HepG2 (cell line): ENCODE results near the gene RANBP3. TPM values are rescaled to one million over a fixed set of nuclear protein-coding genes. Genes with fewer than 3 reads are reported as not detected.

Experiments
- ARHGAP35 ChIP-seq: sonication (generic); formaldehyde crosslinking; IDR thresholded peaks from 2 replicates; pipeline ENCODE4 v1.9.0; 2022; ENCODE audit warnings: mild to moderate bottlenecking, inconsistent platforms, moderate library complexity, missing genetic modification reagents, borderline replicate concordance
- BATF2 ChIP-seq: sonication (generic); formaldehyde crosslinking; IDR thresholded peaks from 2 replicates; pipeline ENCODE4 v1.8.0; 2022; ENCODE audit warnings: mild to moderate bottlenecking, missing genetic modification reagents, moderate library complexity
- BCL3 ChIP-seq: sonication (generic); formaldehyde crosslinking; IDR thresholded peaks from 2 replicates; pipeline ENCODE4 v1.5.1; 2020; ENCODE audit warnings: mild to moderate bottlenecking, missing genetic modification reagents, moderate library complexity
- DRAP1 ChIP-seq: IDR thresholded peaks from 2 replicates; pipeline ENCODE4 v1.6.1; 2016; ENCODE audit warnings: missing genetic modification reagents, missing compliant biosample characterization
- GATAD1 ChIP-seq: IDR thresholded peaks from 2 replicates; pipeline ENCODE4 v1.6.1; 2016; ENCODE audit warnings: missing genetic modification reagents, missing compliant biosample characterization
- GATAD2A ChIP-seq: IDR thresholded peaks from 2 replicates; pipeline ENCODE4 v1.6.1; 2016
- HNF1A ChIP-seq, 2 experiments: sonication (generic) in 1 of 2; formaldehyde crosslinking in 1 of 2; IDR thresholded peaks; 2 replicates each; pipeline versions ENCODE4 v1.4.0 to v1.6.1; 2016 to 2020; ENCODE audit warnings: borderline replicate concordance in 1 of 2, low read depth in 1 of 2, mild to moderate bottlenecking in 1 of 2, missing genetic modification reagents in 1 of 2
- KDM2A ChIP-seq: sonication (generic); formaldehyde crosslinking; IDR thresholded peaks from 2 replicates; pipeline ENCODE4 v1.4.0; 2020; ENCODE audit warnings: low read depth, missing genetic modification reagents, borderline replicate concordance
- KLF9 ChIP-seq: IDR thresholded peaks from 2 replicates; pipeline ENCODE4 v1.6.1; 2016; ENCODE audit warnings: low read depth
- MNT ChIP-seq: fragments of 450-650 bp; IDR thresholded peaks from 2 replicates; pipeline ENCODE4 v1.6.1; 2016
- MYC ChIP-seq: sonication (generic); formaldehyde crosslinking; IDR thresholded peaks from 2 replicates; pipeline ENCODE4 v1.9.0; 2021; ENCODE audit warnings: missing genetic modification reagents, borderline replicate concordance
- POLR2G ChIP-seq: fragments of 200-400 bp; formaldehyde crosslinking; IDR thresholded peaks from 2 replicates; pipeline ENCODE4 v1.6.1; 2018; ENCODE audit warnings: mild to moderate bottlenecking, low read depth, low read length, moderate library complexity
- ZBTB26 ChIP-seq: IDR thresholded peaks from 2 replicates; pipeline ENCODE4 v1.6.1; 2016; ENCODE audit warnings: missing compliant biosample characterization, missing genetic modification reagents, borderline replicate concordance
- ZFP36L2 ChIP-seq: sonication (generic); formaldehyde crosslinking; IDR thresholded peaks from 2 replicates; pipeline ENCODE4 v1.4.0; 2020; ENCODE audit warnings: missing genetic modification reagents
- ZNF557 ChIP-seq: sonication (generic); formaldehyde crosslinking; IDR thresholded peaks from 2 replicates; pipeline ENCODE4 v1.4.0; 2020; ENCODE audit warnings: missing genetic modification reagents
- ZNF580 ChIP-seq: IDR thresholded peaks from 2 replicates; pipeline ENCODE4 v1.6.1; 2016; ENCODE audit warnings: low read depth, borderline replicate concordance
- ZNF652 ChIP-seq: IDR thresholded peaks from 2 replicates; pipeline ENCODE4 v1.6.1; 2016; ENCODE audit warnings: low read depth, borderline replicate concordance
- polyA plus RNA-seq, 8 experiments: library from polyadenylated mRNA; depleted of rRNA in 3 of 8; stranded (reverse) in 7 of 8; unstranded in 1 of 8; fragments of >200 nt; fragmentation: Illumina TruSeq in 4 of 8; extraction: Trizol in 4 of 8; gene quantifications; 2 replicates each; pipeline versions ENCODE4 v1.2.1 to v1.2.3, GENCODE V29; 2011 to 2016; ENCODE audit warnings: low read depth in 4 of 8, missing spikeins in 1 of 8, mixed read lengths in 1 of 8; ENCODE audit not compliant: insufficient read depth in 1 of 8
- total RNA-seq, 5 experiments: library from RNA; depleted of rRNA; stranded (reverse); fragments of >200 nt; fragmentation: Illumina TruSeq; extraction: Trizol; gene quantifications; 2 replicates each; pipeline ENCODE4 v1.2.3, GENCODE V29; 2016; ENCODE audit warnings: low read depth in 1 of 5

The RANBP3 gene
- total and polyA plus RNA-seq, 2 of the 13 experiments (the other 11 are each of a cell fraction or from before 2014, with no cell fraction given) = 39.5 to 149 TPM

- TF ChIP-seq HNF1A (IDR thresholded peaks at IDR 0.05; ENCODE audit: low read depth) (0 out of 2 replicates have a peak, but pooled peaks have one; percentile 10), HNF1A (CRISPR knock-in tag; IDR thresholded peaks at IDR 0.05; ENCODE audit: borderline replicate concordance) (peak; percentile 32; the same call in 1 of the 2 replicates), DRAP1 (CRISPR knock-in tag) (peak; percentile 82), POLR2G (peak; percentile 63), GATAD2A (CRISPR knock-in tag) (peak; percentile 90), ZNF580 (CRISPR knock-in tag) (no peak), KLF9 (CRISPR knock-in tag) (peak; percentile 73; the same call in 1 of the 2 replicates), BCL3 (CRISPR knock-in tag) (peak; percentile 98), MNT (peak; percentile 40), KDM2A (peak; percentile 30; the same call in 1 of the 2 replicates), BATF2 (CRISPR knock-in tag) (no peak), ZNF557 (CRISPR knock-in tag) (0 out of 2 replicates have a peak, but pooled peaks have one; percentile 59), MYC (CRISPR knock-in tag) (peak; percentile 44; the same call in 1 of the 2 replicates), ARHGAP35 (CRISPR knock-in tag) (no peak), ZNF652 (CRISPR knock-in tag) (0 out of 2 replicates have a peak, but pooled peaks have one; percentile 18), ZFP36L2 (CRISPR knock-in tag) (no peak), GATAD1 (CRISPR knock-in tag) (peak; percentile 45), ZBTB26 (CRISPR knock-in tag) (peak; percentile 45; the same call in 1 of the 2 replicates)
Observed at GRCh38 chr19:5974721-5975387, 3.1 kb downstream of the RANBP3 start (continued).
